Esophagus muscularis mucosa (tissue), 4 donors: ENCODE results near the gene NEURL1B.

Experiments used
- EP300 ChIP-seq: sonication (generic); formaldehyde crosslinking; IDR thresholded peaks from one replicate; pipeline ENCODE4 v1.6.1; 2017; ENCODE audit warnings: antibody characterized with exemption
- POLR2AphosphoS5 ChIP-seq, 2 donors: sonication (generic); formaldehyde crosslinking; IDR thresholded peaks; one replicate each; pipeline ENCODE4 v1.6.1; 2017; ENCODE audit warnings: antibody characterized with exemption in 2 of 2
- TF ChIP-seq, protein P1 (sequence below), 3 experiments: fragments of 200-600 bp in 2 of 3; fragments of 450-650 bp in 1 of 3; sonication (generic) in 2 of 3; IDR thresholded peaks; one replicate each; pipeline ENCODE4 v1.5.1; 2017 to 2019; ENCODE audit warnings: antibody characterized with exemption in 3 of 3, mild to moderate bottlenecking in 2 of 3, moderate library complexity in 1 of 3

GRCh38 chr5:172719211-172719610 is 78.1 kb downstream of the NEURL1B start:
- TF ChIP-seq EP300 (no peak), POLR2AphosphoS5 (IDR thresholded peaks at IDR 0.05) (no peak)
- TF ChIP-seq, protein P1, sequence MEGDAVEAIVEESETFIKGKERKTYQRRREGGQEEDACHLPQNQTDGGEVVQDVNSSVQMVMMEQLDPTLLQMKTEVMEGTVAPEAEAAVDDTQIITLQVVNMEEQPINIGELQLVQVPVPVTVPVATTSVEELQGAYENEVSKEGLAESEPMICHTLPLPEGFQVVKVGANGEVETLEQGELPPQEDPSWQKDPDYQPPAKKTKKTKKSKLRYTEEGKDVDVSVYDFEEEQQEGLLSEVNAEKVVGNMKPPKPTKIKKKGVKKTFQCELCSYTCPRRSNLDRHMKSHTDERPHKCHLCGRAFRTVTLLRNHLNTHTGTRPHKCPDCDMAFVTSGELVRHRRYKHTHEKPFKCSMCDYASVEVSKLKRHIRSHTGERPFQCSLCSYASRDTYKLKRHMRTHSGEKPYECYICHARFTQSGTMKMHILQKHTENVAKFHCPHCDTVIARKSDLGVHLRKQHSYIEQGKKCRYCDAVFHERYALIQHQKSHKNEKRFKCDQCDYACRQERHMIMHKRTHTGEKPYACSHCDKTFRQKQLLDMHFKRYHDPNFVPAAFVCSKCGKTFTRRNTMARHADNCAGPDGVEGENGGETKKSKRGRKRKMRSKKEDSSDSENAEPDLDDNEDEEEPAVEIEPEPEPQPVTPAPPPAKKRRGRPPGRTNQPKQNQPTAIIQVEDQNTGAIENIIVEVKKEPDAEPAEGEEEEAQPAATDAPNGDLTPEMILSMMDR (IDR thresholded peaks at IDR 0.05): no peak
